ENCODE data around the gene FASTK.

FASTK gene

GRCh38 chr7:151053751-151054150, 26.9 kb downstream of the FASTK start:
- no peaks in the 10 kb centered on the region for H3K27me3 ChIP-seq (ENCODE audit: insufficient read depth, low read length, poor library complexity, severe bottlenecking)
- no peaks in the 10 kb centered on the region for H4K20me1 ChIP-seq (ENCODE audit: insufficient read depth, low read length, poor library complexity, severe bottlenecking)
- TF ChIP-seq EZH2phosphoT487 (IDR thresholded peaks at IDR 0.05; ENCODE audit: borderline replicate concordance) (no peak), CTCF (conservative IDR thresholded peaks at IDR 0.05; ENCODE audit: low read length) (no peak)
- H3K4me3 ChIP-seq (ENCODE audit: low read length, poor library complexity, severe bottlenecking) = no peak overlapping the region
- no peaks in the 10 kb centered on the region for H3K36me3 ChIP-seq (ENCODE audit: insufficient read depth, low read length)
- peak overlapping the region; percentile 73 for H3K9ac ChIP-seq (ENCODE audit: low read depth, low read length, poor library complexity, severe bottlenecking)
- no peaks in the 10 kb centered on the region for H3F3A ChIP-seq (ENCODE audit: low read depth)
- H3K9me3 ChIP-seq (ENCODE audit: insufficient read depth, low read depth, low read length) = no peaks in the 10 kb centered on the region
- peaks cover 11% of the 10 kb centered on the region; the same call in 1 of the 2 replicates for H3K79me2 ChIP-seq (ENCODE audit: insufficient read depth, low read length)
- no peaks in the 10 kb centered on the region for H3K9me2 ChIP-seq (replicated peaks; ENCODE audit: low read depth, low read length)
- H2AFZ ChIP-seq (ENCODE audit: low read length) = no peak overlapping the region
- peaks cover 27% of the 10 kb centered on the region for H3K4me1 ChIP-seq (ENCODE audit: insufficient read depth, low read length, poor library complexity, severe bottlenecking)
- H3K4me2 ChIP-seq (ENCODE audit: low read depth, low read length, poor library complexity, severe bottlenecking) = peak overlapping the region; percentile 77

- H3K36me3 ChIP-seq (ENCODE audit: insufficient read depth, low read length) = no peaks in the 10 kb centered on the region
Observed at GRCh38 chr7:151053096-151053495, 27.5 kb downstream of the FASTK start.

GRCh38 chr7:151051108-151051507, 29.5 kb downstream of the FASTK start:
- Histone ChIP-seq H3K9me2 (replicated peaks; ENCODE audit: low read depth, low read length) (no peaks in the 10 kb centered on the region), H3K4me2 (ENCODE audit: low read depth, low read length, poor library complexity, severe bottlenecking) (no peak overlapping the region), H3K27me3 (ENCODE audit: insufficient read depth, low read length, poor library complexity, severe bottlenecking) (no peaks in the 10 kb centered on the region), H3K9me3 (ENCODE audit: insufficient read depth, low read depth, low read length) (no peaks in the 10 kb centered on the region), H3K36me3 (ENCODE audit: insufficient read depth, low read length) (no peaks in the 10 kb centered on the region), H2AFZ (ENCODE audit: low read length) (no peak overlapping the region), H3K4me3 (ENCODE audit: low read length, poor library complexity, severe bottlenecking) (no peak overlapping the region), H3F3A (ENCODE audit: low read depth) (no peaks in the 10 kb centered on the region), H4K20me1 (ENCODE audit: insufficient read depth, low read length, poor library complexity, severe bottlenecking) (no peaks in the 10 kb centered on the region), H3K9ac (ENCODE audit: low read depth, low read length, poor library complexity, severe bottlenecking) (no peak overlapping the region), H3K4me1 (ENCODE audit: insufficient read depth, low read length, poor library complexity, severe bottlenecking) (peaks cover 18% of the 10 kb centered on the region), H3K79me2 (ENCODE audit: insufficient read depth, low read length) (no peaks in the 10 kb centered on the region)
- TF ChIP-seq CTCF (conservative IDR thresholded peaks at IDR 0.05; ENCODE audit: low read length) = no peak

More at GRCh38 chr7:151053096-151053495, 27.5 kb downstream of the FASTK start:
- H2AFZ ChIP-seq (ENCODE audit: low read length) = 0 out of 2 replicates have a peak overlapping the region, but pooled peaks have one; percentile 43
- peak overlapping the region; percentile 6 for H3K4me3 ChIP-seq (ENCODE audit: low read length, poor library complexity, severe bottlenecking)
- no peaks in the 10 kb centered on the region for H3F3A ChIP-seq (ENCODE audit: low read depth)
- H3K9me2 ChIP-seq (replicated peaks; ENCODE audit: low read depth, low read length) = no peaks in the 10 kb centered on the region
- H3K79me2 ChIP-seq (ENCODE audit: insufficient read depth, low read length) = peaks cover 11% of the 10 kb centered on the region; the same call in 1 of the 2 replicates
- no peaks in the 10 kb centered on the region for H3K27me3 ChIP-seq (ENCODE audit: insufficient read depth, low read length, poor library complexity, severe bottlenecking)
- no peaks in the 10 kb centered on the region for H4K20me1 ChIP-seq (ENCODE audit: insufficient read depth, low read length, poor library complexity, severe bottlenecking)
- peak overlapping the region; percentile 77 for H3K4me2 ChIP-seq (ENCODE audit: low read depth, low read length, poor library complexity, severe bottlenecking)
- peak overlapping the region; percentile 73 for H3K9ac ChIP-seq (ENCODE audit: low read depth, low read length, poor library complexity, severe bottlenecking)
- H3K9me3 ChIP-seq (ENCODE audit: insufficient read depth, low read depth, low read length) = no peaks in the 10 kb centered on the region
- peaks cover 23% of the 10 kb centered on the region for H3K4me1 ChIP-seq (ENCODE audit: insufficient read depth, low read length, poor library complexity, severe bottlenecking)
- TF ChIP-seq CTCF (conservative IDR thresholded peaks at IDR 0.05; ENCODE audit: low read length) (no peak), EZH2phosphoT487 (IDR thresholded peaks at IDR 0.05; ENCODE audit: borderline replicate concordance) (no peak)

Data from Loucy (cell line).